ENCODE measurements around the gene LSS. TPM values are rescaled to one million over a fixed set of nuclear protein-coding genes. Genes with fewer than 3 reads are reported as not detected.

LSS gene
- total and polyA plus RNA-seq, 2 of the 4 experiments (the other 2 are of a cell fraction) = 43.4 to 58.1 TPM

GRCh38 chr21:46181436-46181835 is 47.1 kb downstream of the LSS start:
- intact Hi-C loops (cut with micrococcal nuclease) (no loop called here), dilution Hi-C loops (cut with HindIII; ENCODE audit: low sequenced_read_pairs, unreplicated experiment) (no loop called here)
- CTCF ChIA-PET = no interaction called here

More at GRCh38 chr21:46181436-46181835, 47.1 kb downstream of the LSS start:
- DNase-seq (no peak), ATAC-seq (ENCODE audit: low read depth) (no peak)
- Histone ChIP-seq H3K9me1 (ENCODE audit: insufficient read depth, low read length) (peaks cover 4% of the 10 kb centered on the region), H3K36me3 (ENCODE audit: control insufficient read depth, insufficient read depth, low read length) (no peaks in the 10 kb centered on the region), H2BK120ac (ENCODE audit: low read depth, low read length) (no peak overlapping the region), H3K14ac (replicated peaks; ENCODE audit: low read depth, low read length) (no peak overlapping the region), H4K91ac (ENCODE audit: insufficient read depth, low read depth, low read length) (no peak overlapping the region), H2AK9ac (replicated peaks; ENCODE audit: low read depth, low read length, poor library complexity) (peak overlapping the region; percentile 16), H3K4ac (ENCODE audit: low read depth, low read length) (no peak overlapping the region), H3K4me1 (ENCODE audit: control insufficient read depth, insufficient read depth, low read length) (peaks cover 7% of the 10 kb centered on the region; the same call in 1 of the 2 replicates), H3K27ac (ENCODE audit: insufficient read depth, low read length) (no peak overlapping the region), H3K18ac (ENCODE audit: low read depth, low read length) (no peak overlapping the region), H3K56ac (ENCODE audit: extremely low read depth, insufficient read depth, low read length) (no peak overlapping the region), H3K9me3 (ENCODE audit: control insufficient read depth, insufficient read depth, low read length) (peaks cover 2% of the 10 kb centered on the region; the same call in 1 of the 2 replicates), H3K27me3 (ENCODE audit: control insufficient read depth, insufficient read depth, low read length) (no peaks in the 10 kb centered on the region), H3K79me1 (ENCODE audit: low read depth in 1 of 2, low read length in 2 of 2) (peaks cover 4 to 8% of the 10 kb centered on the region in 2 experiments; a peak in 3 of 4 replicates), H4K8ac (ENCODE audit: low read depth in 2 of 2, low read length in 2 of 2) (no peak overlapping the region), H3K23ac (ENCODE audit: low read depth, low read length) (no peak overlapping the region), H2AFZ (replicated peaks; ENCODE audit: low read length, poor library complexity) (no peak overlapping the region), H3K9ac (ENCODE audit: low read depth, low read length) (no peak overlapping the region), H2AK5ac (ENCODE audit: low read depth, low read length) (no peak overlapping the region), H3K4me3 (ENCODE audit: insufficient read depth, low read depth, low read length) (no peak overlapping the region), H4K20me1 (ENCODE audit: insufficient read depth, low read length) (no peaks in the 10 kb centered on the region), H4K5ac (ENCODE audit: low read depth, low read length) (no peak overlapping the region), H3K4me2 (ENCODE audit: low read depth, low read length) (no peak overlapping the region), H2BK15ac (ENCODE audit: low read depth, low read length) (no peak overlapping the region), H2BK20ac (ENCODE audit: low read depth, low read length) (no peak overlapping the region), H2BK5ac (ENCODE audit: low read depth, low read length, poor library complexity, severe bottlenecking) (no peak overlapping the region)
- in situ Hi-C loops (cut with MboI; ENCODE audit: low sequenced_read_pairs) = no loop called here
- no TSS peak for BruUV-seq (replicated peaks)
- WGBS, 2 experiments (ENCODE audit: extremely low coverage in 2 of 2, insufficient read length in 1 of 2) = 85% methylated on average over 6 of the region's 19 CpGs; no CpG with 5 or more reads in 1 of the 2 experiments
- TF ChIP-seq SMC3 (IDR thresholded peaks at IDR 0.05; ENCODE audit: low read depth, low read length) (no peak), FOS (IDR thresholded peaks at IDR 0.05; ENCODE audit: low read depth, low read length) (no peak), POLR2A (IDR thresholded peaks at IDR 0.05; ENCODE audit: low read depth, low read length) (no peak), MXI1 (IDR thresholded peaks at IDR 0.05; ENCODE audit: borderline replicate concordance, low read depth, low read length) (no peak), RCOR1 (IDR thresholded peaks at IDR 0.05; ENCODE audit: insufficient replicate concordance, low read length) (no peak), ELK1 (IDR thresholded peaks at IDR 0.05; ENCODE audit: borderline replicate concordance, low read depth, low read length) (no peak), RAD21 (IDR thresholded peaks at IDR 0.05; ENCODE audit: low read length) (no peak), CEBPB (IDR thresholded peaks at IDR 0.05; ENCODE audit: low read depth, low read length) (no peak), CHD1 (IDR thresholded peaks at IDR 0.05; ENCODE audit: low read depth, low read length) (no peak), RFX5 (IDR thresholded peaks at IDR 0.05; ENCODE audit: low read depth, low read length) (no peak), MAZ (IDR thresholded peaks at IDR 0.05; ENCODE audit: borderline replicate concordance, low read depth, low read length) (no peak), BHLHE40 (IDR thresholded peaks at IDR 0.05; ENCODE audit: low read depth, low read length) (no peak), MAFK (IDR thresholded peaks at IDR 0.05; ENCODE audit: low read depth, low read length) (no peak), NFE2L2 (IDR thresholded peaks at IDR 0.05; ENCODE audit: low read depth, low read length) (no peak)
- TF ChIP-seq, protein P1, sequence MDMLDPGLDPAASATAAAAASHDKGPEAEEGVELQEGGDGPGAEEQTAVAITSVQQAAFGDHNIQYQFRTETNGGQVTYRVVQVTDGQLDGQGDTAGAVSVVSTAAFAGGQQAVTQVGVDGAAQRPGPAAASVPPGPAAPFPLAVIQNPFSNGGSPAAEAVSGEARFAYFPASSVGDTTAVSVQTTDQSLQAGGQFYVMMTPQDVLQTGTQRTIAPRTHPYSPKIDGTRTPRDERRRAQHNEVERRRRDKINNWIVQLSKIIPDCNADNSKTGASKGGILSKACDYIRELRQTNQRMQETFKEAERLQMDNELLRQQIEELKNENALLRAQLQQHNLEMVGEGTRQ (IDR thresholded peaks at IDR 0.05; ENCODE audit: low read depth, low read length) = no peak
- TF ChIP-seq, protein P2, sequence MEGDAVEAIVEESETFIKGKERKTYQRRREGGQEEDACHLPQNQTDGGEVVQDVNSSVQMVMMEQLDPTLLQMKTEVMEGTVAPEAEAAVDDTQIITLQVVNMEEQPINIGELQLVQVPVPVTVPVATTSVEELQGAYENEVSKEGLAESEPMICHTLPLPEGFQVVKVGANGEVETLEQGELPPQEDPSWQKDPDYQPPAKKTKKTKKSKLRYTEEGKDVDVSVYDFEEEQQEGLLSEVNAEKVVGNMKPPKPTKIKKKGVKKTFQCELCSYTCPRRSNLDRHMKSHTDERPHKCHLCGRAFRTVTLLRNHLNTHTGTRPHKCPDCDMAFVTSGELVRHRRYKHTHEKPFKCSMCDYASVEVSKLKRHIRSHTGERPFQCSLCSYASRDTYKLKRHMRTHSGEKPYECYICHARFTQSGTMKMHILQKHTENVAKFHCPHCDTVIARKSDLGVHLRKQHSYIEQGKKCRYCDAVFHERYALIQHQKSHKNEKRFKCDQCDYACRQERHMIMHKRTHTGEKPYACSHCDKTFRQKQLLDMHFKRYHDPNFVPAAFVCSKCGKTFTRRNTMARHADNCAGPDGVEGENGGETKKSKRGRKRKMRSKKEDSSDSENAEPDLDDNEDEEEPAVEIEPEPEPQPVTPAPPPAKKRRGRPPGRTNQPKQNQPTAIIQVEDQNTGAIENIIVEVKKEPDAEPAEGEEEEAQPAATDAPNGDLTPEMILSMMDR (conservative IDR thresholded peaks at IDR 0.05; ENCODE audit: low read depth, low read length) = no peak
- POLR2A ChIA-PET (ENCODE audit: unreplicated experiment) = no interaction called here
